Fibroblast of pulmonary artery (primary cell): ENCODE data around the gene PPM1K.

Experiments
- DNase-seq: peaks from one replicate; pipeline ENCODE4 v3.0.0-alpha.2; 2010; ENCODE audit warnings: low read depth
- H3K4me3 ChIP-seq: replicated peaks from 2 replicates; pipeline ENCODE4 v1.5.1; 2011; ENCODE audit warnings: low read depth, mild to moderate bottlenecking, control low read depth, low read length, moderate library complexity
- CTCF ChIP-seq: IDR thresholded peaks from 2 replicates; pipeline ENCODE4 v1.5.1; 2011; ENCODE audit warnings: mild to moderate bottlenecking, control low read depth, low read length, inconsistent platforms; ENCODE audit errors: missing control alignments

Gene PPM1K

GRCh38 chr4:88291003-88291402, 6.6 kb upstream of the PPM1K start:
- peak; percentile 55 for DNase-seq
- no peak for TF ChIP-seq CTCF
- no peak overlapping the region for H3K4me3 ChIP-seq

GRCh38 chr4:88286897-88287296, 2.5 kb upstream of the PPM1K start:
- peak; percentile 15 for DNase-seq
- TF ChIP-seq CTCF: no peak
- H3K4me3 ChIP-seq: no peak overlapping the region

GRCh38 chr4:88285235-88285653, 883 bp upstream of the PPM1K start:
- TF ChIP-seq CTCF: no peak
- H3K4me3 ChIP-seq: peak overlapping the region; percentile 81
- DNase-seq: no peak

GRCh38 chr4:88283661-88284438, 511 bp downstream of the PPM1K start:
- H3K4me3 ChIP-seq: peak overlapping the region; percentile 81
- TF ChIP-seq CTCF: no peak
- DNase-seq: peak; percentile 61

- DNase-seq: no peak
- TF ChIP-seq CTCF: no peak
- H3K4me3 ChIP-seq: no peak overlapping the region
These were observed 4.0 kb downstream of the PPM1K start for GRCh38 chr4:88280228-88280795.

GRCh38 chr4:88277711-88278225, 6.6 kb downstream of the PPM1K start:
- no peak for TF ChIP-seq CTCF
- H3K4me3 ChIP-seq: no peak overlapping the region
- no peak for DNase-seq
